Measurements from ENCODE around the gene BCL6B.
"Not testable (repeated sequence)": the region's sequence is repeated elsewhere in the genome, so short reads cannot be mapped to it uniquely, and the experiment has no call there.

Gene BCL6B

GRCh38 chr17:7022781-7023571 is at the start of gene BCL6B:
Gene BCL6B (plus strand): TSS chr17:7023050. CDS start chr17:7023672, 622 bp downstream.
- Histone ChIP-seq H3K9ac (ENCODE audit: insufficient read length) (peak within 1 kb of the TSS; percentile 75), H3K27ac (peak within 1 kb of the TSS; percentile 74), H3K9me3 (ENCODE audit: low read depth, low read length) (no peaks in the 10 kb centered on the region), H3K4me3 (peak within 1 kb of the TSS; percentile 73), H3K36me3 (ENCODE audit: insufficient read depth, low read length) (no peaks in the 10 kb centered on the region)
- no peak for DNase-seq (ENCODE audit: low read depth, low spot score)
- TF ChIP-seq POLR2AphosphoS5 (IDR thresholded peaks at IDR 0.05; ENCODE audit: borderline replicate concordance, low read depth, low read length) (no peak), EZH2 (IDR thresholded peaks at IDR 0.05) (no peak), FOXP2 (optimal IDR thresholded peaks at IDR 0.05; ENCODE audit: control extremely low read depth, extremely low read length, insufficient read depth) (no peak)

GRCh38 chr17:6979440-6979839 is 43.4 kb upstream of the BCL6B start:
- not testable (repeated sequence) for H3K36me3 ChIP-seq (ENCODE audit: insufficient read depth, low read length); H3K9me3 ChIP-seq (ENCODE audit: low read depth, low read length); H3K27ac ChIP-seq; DNase-seq (ENCODE audit: low read depth, low spot score); H3K4me3 ChIP-seq; H3K9ac ChIP-seq (ENCODE audit: insufficient read length)

- TF ChIP-seq EZH2 (IDR thresholded peaks at IDR 0.05) = no peak
- TF ChIP-seq POLR2AphosphoS5 (IDR thresholded peaks at IDR 0.05; ENCODE audit: borderline replicate concordance, low read depth, low read length) = no peak
- TF ChIP-seq FOXP2 (optimal IDR thresholded peaks at IDR 0.05; ENCODE audit: control extremely low read depth, extremely low read length, insufficient read depth) = no peak
- no peak overlapping the region for H3K27ac ChIP-seq
- H3K4me3 ChIP-seq = no peak overlapping the region
- no peaks in the 10 kb centered on the region for H3K9me3 ChIP-seq (ENCODE audit: low read depth, low read length)
- DNase-seq (ENCODE audit: low read depth, low spot score) = no peak
- H3K9ac ChIP-seq (ENCODE audit: insufficient read length) = no peak overlapping the region
- H3K36me3 ChIP-seq (ENCODE audit: insufficient read depth, low read length) = no peaks in the 10 kb centered on the region
Observed at GRCh38 chr17:6981426-6981825, 41.4 kb upstream of the BCL6B start.

GRCh38 chr17:6985266-6985665 is 37.6 kb upstream of the BCL6B start:
- no peak for DNase-seq (ENCODE audit: low read depth, low spot score)
- Histone ChIP-seq H3K4me3 (no peak overlapping the region), H3K9me3 (ENCODE audit: low read depth, low read length) (no peaks in the 10 kb centered on the region), H3K36me3 (ENCODE audit: insufficient read depth, low read length) (no peaks in the 10 kb centered on the region), H3K27ac (no peak overlapping the region), H3K9ac (ENCODE audit: insufficient read length) (no peak overlapping the region)
- TF ChIP-seq EZH2 (IDR thresholded peaks at IDR 0.05) = no peak
- no peak for TF ChIP-seq FOXP2 (optimal IDR thresholded peaks at IDR 0.05; ENCODE audit: control extremely low read depth, extremely low read length, insufficient read depth)
- TF ChIP-seq POLR2AphosphoS5 (IDR thresholded peaks at IDR 0.05; ENCODE audit: borderline replicate concordance, low read depth, low read length) = no peak

GRCh38 chr17:6986676-6987075 is 36.2 kb upstream of the BCL6B start:
- Histone ChIP-seq H3K9ac (ENCODE audit: insufficient read length) (no peak overlapping the region), H3K36me3 (ENCODE audit: insufficient read depth, low read length) (no peaks in the 10 kb centered on the region), H3K27ac (no peak overlapping the region), H3K4me3 (no peak overlapping the region), H3K9me3 (ENCODE audit: low read depth, low read length) (no peaks in the 10 kb centered on the region)
- DNase-seq (ENCODE audit: low read depth, low spot score) = no peak
- TF ChIP-seq POLR2AphosphoS5 (IDR thresholded peaks at IDR 0.05; ENCODE audit: borderline replicate concordance, low read depth, low read length) = no peak
- TF ChIP-seq EZH2 (IDR thresholded peaks at IDR 0.05) = no peak

- DNase-seq (ENCODE audit: low read depth, low spot score) = no peak
- Histone ChIP-seq H3K9me3 (ENCODE audit: low read depth, low read length) (no peaks in the 10 kb centered on the region), H3K4me3 (no peak overlapping the region), H3K36me3 (ENCODE audit: insufficient read depth, low read length) (no peaks in the 10 kb centered on the region), H3K9ac (ENCODE audit: insufficient read length) (no peak overlapping the region), H3K27ac (no peak overlapping the region)
- TF ChIP-seq POLR2AphosphoS5 (IDR thresholded peaks at IDR 0.05; ENCODE audit: borderline replicate concordance, low read depth, low read length) (no peak), FOXP2 (optimal IDR thresholded peaks at IDR 0.05; ENCODE audit: control extremely low read depth, extremely low read length, insufficient read depth) (no peak), EZH2 (IDR thresholded peaks at IDR 0.05) (no peak)
Observed at GRCh38 chr17:6989779-6990178, 33.1 kb upstream of the BCL6B start.

- DNase-seq (ENCODE audit: low read depth, low spot score); H3K27ac ChIP-seq; H3K4me3 ChIP-seq; H3K9me3 ChIP-seq (ENCODE audit: low read depth, low read length); H3K9ac ChIP-seq (ENCODE audit: insufficient read length); H3K36me3 ChIP-seq (ENCODE audit: insufficient read depth, low read length): not testable (repeated sequence)
Observed at GRCh38 chr17:6993613-6994056, 29.2 kb upstream of the BCL6B start.

GRCh38 chr17:6994118-6994598 is 28.7 kb upstream of the BCL6B start:
- TF ChIP-seq POLR2AphosphoS5 (IDR thresholded peaks at IDR 0.05; ENCODE audit: borderline replicate concordance, low read depth, low read length) (no peak), EZH2 (IDR thresholded peaks at IDR 0.05) (no peak), FOXP2 (optimal IDR thresholded peaks at IDR 0.05; ENCODE audit: control extremely low read depth, extremely low read length, insufficient read depth) (no peak)
- Histone ChIP-seq H3K27ac (no peak overlapping the region), H3K9me3 (ENCODE audit: low read depth, low read length) (no peaks in the 10 kb centered on the region), H3K36me3 (ENCODE audit: insufficient read depth, low read length) (no peaks in the 10 kb centered on the region), H3K9ac (ENCODE audit: insufficient read length) (no peak overlapping the region), H3K4me3 (no peak overlapping the region)
- DNase-seq (ENCODE audit: low read depth, low spot score) = no peak

- H3K9ac ChIP-seq (ENCODE audit: insufficient read length) = no peak overlapping the region
- no peak overlapping the region for H3K4me3 ChIP-seq
- TF ChIP-seq EZH2 (IDR thresholded peaks at IDR 0.05) (no peak), FOXP2 (optimal IDR thresholded peaks at IDR 0.05; ENCODE audit: control extremely low read depth, extremely low read length, insufficient read depth) (no peak), POLR2AphosphoS5 (IDR thresholded peaks at IDR 0.05; ENCODE audit: borderline replicate concordance, low read depth, low read length) (no peak)
- no peaks in the 10 kb centered on the region for H3K36me3 ChIP-seq (ENCODE audit: insufficient read depth, low read length)
- H3K9me3 ChIP-seq (ENCODE audit: low read depth, low read length) = no peaks in the 10 kb centered on the region
- no peak overlapping the region for H3K27ac ChIP-seq
- DNase-seq (ENCODE audit: low read depth, low spot score) = no peak
Observed at GRCh38 chr17:6994666-6995256, 28.1 kb upstream of the BCL6B start.

Data from SK-N-MC (cell line).